SK-N-SH (cell line): ENCODE measurements around the gene C5orf58. TPM values are rescaled to one million over a fixed set of nuclear protein-coding genes. Genes with fewer than 3 reads are reported as not detected.
"Not testable (repeated sequence)": the region's sequence is repeated elsewhere in the genome, so short reads cannot be mapped to it uniquely, and the experiment has no call there.

Source experiments
- CTCF ChIA-PET: fragments of 300-600, 350-600 bp; formaldehyde crosslinking; extraction: SDS; loops from one replicate; lab custom pipeline; 2021; lab: Yijun Ruan, JAX
- POLR2A ChIA-PET: fragments of 350-600 bp; sonication (Branson Sonifier 250); formaldehyde crosslinking; extraction: SDS; loops from one replicate; lab custom pipeline; 2020; ENCODE audit warnings: antibody characterized with exemption, inconsistent platforms; lab: Yijun Ruan, JAX
- DNase-seq: peaks from one replicate; pipeline ENCODE4 v3.0.0; 2012
- H2AFZ ChIP-seq: fragments of 200-600 bp; sonication (generic); 2 replicates; pipeline ENCODE4 v1.8.1; 2016; ENCODE audit warnings: antibody characterized with exemption, mild to moderate bottlenecking, low read depth
- H3F3A ChIP-seq: fragments of 200-600 bp; sonication (generic); replicated peaks from 2 replicates; pipeline ENCODE3; 2016; ENCODE audit warnings: antibody characterized with exemption, mild to moderate bottlenecking; ENCODE audit not compliant: insufficient read depth
- H3K27ac ChIP-seq, 2 experiments: fragments of 200-500 bp in 1 of 2; fragments of 200-600 bp in 1 of 2; sonication (Bioruptor generic) in 1 of 2; sonication (generic), shearing (Covaris generic) in 1 of 2; 2 replicates each; pipeline versions ENCODE4 v1.5.1 to v1.6.1; 2014 to 2016; ENCODE audit warnings: low read depth in 2 of 2, inconsistent platforms in 1 of 2, low read length in 1 of 2, mild to moderate bottlenecking in 1 of 2, mixed read lengths in 1 of 2
- H3K27me3 ChIP-seq: fragments of 200-600 bp; sonication (generic), shearing (Covaris generic); 2 replicates; pipeline ENCODE4 v1.6.1; 2016; ENCODE audit warnings: mixed run types; ENCODE audit not compliant: insufficient read depth
- H3K36me3 ChIP-seq, 2 experiments: fragments of 200-500 bp in 1 of 2; fragments of 200-600 bp in 1 of 2; sonication (Bioruptor generic) in 1 of 2; sonication (generic) in 1 of 2; replicated peaks in 1 of 2; 2 replicates each; pipeline versions ENCODE3 to v1.5.1; 2014 to 2016; ENCODE audit warnings: low read length in 1 of 2, mild to moderate bottlenecking in 1 of 2; ENCODE audit not compliant: insufficient read depth in 2 of 2, control insufficient read depth in 1 of 2
- H3K4me1 ChIP-seq, 2 experiments: fragments of 200-500 bp in 1 of 2; fragments of 200-600 bp in 1 of 2; sonication (Bioruptor generic) in 1 of 2; sonication (generic), shearing (Covaris generic) in 1 of 2; 2 replicates each; pipeline versions ENCODE4 v1.5.1 to v1.6.1; 2014 to 2016; ENCODE audit warnings: low read depth in 1 of 2, low read length in 1 of 2, mixed run types in 1 of 2; ENCODE audit not compliant: insufficient read depth in 2 of 2, control insufficient read depth in 1 of 2
- H3K4me2 ChIP-seq: fragments of 200-600 bp; sonication (generic), shearing (Covaris generic); 2 replicates; pipeline ENCODE4 v1.6.1; 2017; ENCODE audit warnings: mixed run types
- H3K4me3 ChIP-seq, 2 experiments: fragments of 200-500 bp in 1 of 2; fragments of 200-600 bp in 1 of 2; sonication (Bioruptor generic) in 1 of 2; sonication (generic), shearing (Covaris generic) in 1 of 2; 2 replicates each; pipeline versions ENCODE4 v1.5.1 to v1.8.1; 2014 to 2016; ENCODE audit warnings: low read depth in 2 of 2, inconsistent platforms in 1 of 2, low read length in 1 of 2, mild to moderate bottlenecking in 1 of 2, mixed read lengths in 1 of 2, moderate library complexity in 1 of 2
- H3K79me2 ChIP-seq: fragments of 200-600 bp; sonication (generic); 2 replicates; pipeline ENCODE4 v1.8.1; 2017; ENCODE audit warnings: mild to moderate bottlenecking; ENCODE audit not compliant: insufficient read depth
- H3K9ac ChIP-seq: fragments of 200-600 bp; sonication (generic); 2 replicates; pipeline ENCODE4 v1.6.1; 2017; ENCODE audit warnings: mixed run types
- H3K9me2 ChIP-seq: fragments of 200-600 bp; sonication (generic); 2 replicates; pipeline ENCODE4 v1.6.1; 2017; ENCODE audit warnings: mixed run types
- H3K9me3 ChIP-seq: fragments of 200-600 bp; sonication (generic); 2 replicates; pipeline ENCODE4 v1.6.1; 2017; ENCODE audit warnings: mixed run types, mild to moderate bottlenecking, moderate library complexity
- H4K20me1 ChIP-seq: fragments of 200-600 bp; sonication (generic); 2 replicates; pipeline ENCODE4 v1.6.1; 2017; ENCODE audit warnings: mild to moderate bottlenecking, mixed run types; ENCODE audit not compliant: insufficient read depth
- CHD2 ChIP-seq: fragments of 150-350 bp; IDR thresholded peaks from 2 replicates; pipeline ENCODE4 v1.6.1; 2018; ENCODE audit warnings: low read length; ENCODE audit not compliant: partially characterized antibody
- EP300 ChIP-seq, 2 experiments: IDR thresholded peaks; 2 replicates each; pipeline versions ENCODE4 v1.4.0 to v1.6.1; 2012; ENCODE audit warnings: borderline replicate concordance in 1 of 2, low read depth in 1 of 2, low read length in 1 of 2
- FOSL2 ChIP-seq: IDR thresholded peaks from 2 replicates; pipeline ENCODE4 v1.4.0; 2012; ENCODE audit warnings: low read depth, mild to moderate bottlenecking, moderate library complexity, borderline replicate concordance
- GABPA ChIP-seq: IDR thresholded peaks from 2 replicates; pipeline ENCODE4 v1.4.0; 2012; ENCODE audit warnings: low read depth, mild to moderate bottlenecking
- IRF3 ChIP-seq: fragments of 150-350 bp; IDR thresholded peaks from 2 replicates; pipeline ENCODE4 v1.6.1; 2016; ENCODE audit warnings: mild to moderate bottlenecking, low read depth, low read length
- MEF2A ChIP-seq: IDR thresholded peaks from 2 replicates; pipeline ENCODE4 v1.4.0; 2012; ENCODE audit warnings: low read depth, borderline replicate concordance
- NFIC ChIP-seq: IDR thresholded peaks from 2 replicates; pipeline ENCODE4 v1.4.0; 2012; ENCODE audit warnings: borderline replicate concordance
- RCOR1 ChIP-seq: fragments of 150-350 bp; IDR thresholded peaks from 2 replicates; pipeline ENCODE4 v1.6.1; 2017; ENCODE audit warnings: antibody characterized with exemption, low read length
- REST ChIP-seq: IDR thresholded peaks from 2 replicates; pipeline ENCODE4 v1.6.1; 2012; ENCODE audit warnings: mild to moderate bottlenecking, low read depth, low read length, moderate library complexity
- SIN3A ChIP-seq: IDR thresholded peaks from 2 replicates; pipeline ENCODE4 v1.6.1; 2012; ENCODE audit warnings: low read depth, mild to moderate bottlenecking, low read length, moderate library complexity, borderline replicate concordance
- SMC3 ChIP-seq: IDR thresholded peaks from 2 replicates; pipeline ENCODE4 v1.6.1; 2012; ENCODE audit warnings: low read depth, low read length, improper control_type of control experiment
- WGBS: methylation state at CpG from one replicate; pipeline ENCODE4 v1.1.6; 2017; ENCODE audit warnings: low lambda C conversion rate; 5-methylcytosine and 5-hydroxymethylcytosine counted together
- polyA plus RNA-seq, 3 experiments: library from polyadenylated mRNA; depleted of rRNA; stranded (reverse); fragments of >200 nt; gene quantifications; 2 replicates each; pipeline ENCODE4 v1.2.3, GENCODE V29; 2012
- TF ChIP-seq, protein P1 (sequence below): IDR thresholded peaks from 2 replicates; pipeline ENCODE4; 2012

Gene C5orf58
- polyA plus RNA-seq, 1 of the 3 experiments (the other 2 are of a cell fraction), result not detected

GRCh38 chr5:170248931-170249227 lies 16.1 kb downstream of the C5orf58 start:
- WGBS, result 70% methylated on average over 4 of the region's 4 CpGs
- POLR2A ChIA-PET, H3K36me3 ChIP-seq, H3K27ac ChIP-seq, H3K4me1 ChIP-seq, H3K9ac ChIP-seq, H3K4me3 ChIP-seq, H2AFZ ChIP-seq, H3K79me2 ChIP-seq, H3K27me3 ChIP-seq, H3F3A ChIP-seq, DNase-seq, H3K9me3 ChIP-seq, H3K4me2 ChIP-seq, CTCF ChIA-PET, H3K9me2 ChIP-seq, H4K20me1 ChIP-seq: not testable (repeated sequence)

DNA sequence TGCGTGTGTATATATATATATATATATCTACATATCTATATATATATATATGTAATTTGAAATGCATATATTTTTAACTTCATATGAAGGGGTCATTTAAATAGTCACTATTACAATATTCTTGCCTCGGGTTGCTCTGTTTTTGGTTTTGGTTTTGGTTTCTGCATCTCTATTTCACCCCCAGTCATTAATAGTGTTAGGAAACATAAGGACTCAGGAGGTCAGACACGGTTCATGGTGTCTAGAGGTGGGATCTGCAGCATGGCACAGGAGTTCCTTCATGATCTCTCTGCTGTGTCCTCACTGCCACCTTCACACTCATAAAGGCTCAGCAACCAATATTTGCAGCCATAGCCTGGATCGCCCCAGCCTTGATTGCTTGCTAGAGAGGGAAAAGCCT lies 16.6 kb downstream of the C5orf58 start:
- 51% methylated on average over 4 of the region's 4 CpGs for WGBS
- Histone ChIP-seq H3K36me3 (no peaks in the 10 kb centered on the region), H3K4me1 (peaks cover 0 to 10% of the 10 kb centered on the region in 2 experiments; a peak in 2 of 4 replicates), H4K20me1 (no peaks in the 10 kb centered on the region), H3K9me3 (no peaks in the 10 kb centered on the region), H2AFZ (no peak overlapping the region), H3K9ac (no peak overlapping the region), H3K79me2 (no peaks in the 10 kb centered on the region), H3K27ac (no peak overlapping the region), H3K4me2 (no peak overlapping the region), H3K4me3 (no peak overlapping the region), H3K9me2 (no peaks in the 10 kb centered on the region), H3K27me3 (peaks cover 5% of the 10 kb centered on the region; the same call in 1 of the 2 replicates), H3F3A (no peaks in the 10 kb centered on the region)
- ChIA-PET POLR2A (no interaction called here), CTCF (interaction anchor here (1.0 kb wide), 1 partner anchor 24 kb away, joined by 3 read pairs; no protein-coding TSS in a partner anchor)
- DNase-seq, result no peak
- TF ChIP-seq GABPA (no peak), RCOR1 (no peak), MEF2A (no peak), EP300 (IDR thresholded peaks at IDR 0.05; ENCODE audit: borderline replicate concordance in 1 of 2, low read depth in 1 of 2, low read length in 1 of 2) (no peak), FOSL2 (no peak), NFIC (no peak), CHD2 (no peak), REST (no peak), SMC3 (no peak), IRF3 (no peak), SIN3A (no peak)
- TF ChIP-seq, protein P1, sequence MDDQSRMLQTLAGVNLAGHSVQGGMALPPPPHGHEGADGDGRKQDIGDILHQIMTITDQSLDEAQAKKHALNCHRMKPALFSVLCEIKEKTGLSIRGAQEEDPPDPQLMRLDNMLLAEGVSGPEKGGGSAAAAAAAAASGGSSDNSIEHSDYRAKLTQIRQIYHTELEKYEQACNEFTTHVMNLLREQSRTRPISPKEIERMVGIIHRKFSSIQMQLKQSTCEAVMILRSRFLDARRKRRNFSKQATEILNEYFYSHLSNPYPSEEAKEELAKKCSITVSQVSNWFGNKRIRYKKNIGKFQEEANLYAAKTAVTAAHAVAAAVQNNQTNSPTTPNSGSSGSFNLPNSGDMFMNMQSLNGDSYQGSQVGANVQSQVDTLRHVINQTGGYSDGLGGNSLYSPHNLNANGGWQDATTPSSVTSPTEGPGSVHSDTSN, result no peak
